ENCODE results near the gene TBCK. TPM values are rescaled to one million over a fixed set of nuclear protein-coding genes. Genes with fewer than 3 reads are reported as not detected.
A peak's percentile ranks its signal among the peaks of the same experiment; 100 is the strongest.
"Not testable (repeated sequence)": the region's sequence is repeated elsewhere in the genome, so short reads cannot be mapped to it uniquely, and the experiment has no call there.

Gene TBCK
- total RNA-seq, 5 donors from 2014 or later (not counting 1 experiment from before 2014, with no cell fraction given) = 43.5 to 49.9 (median 48.1) TPM

GRCh38 chr4:106245176-106245575, 70.8 kb downstream of the TBCK start:
- Mint-ChIP-seq H3K4me3 (no peak overlapping the region), H3K4me1 (no peaks in the 10 kb centered on the region), H3K27me3 (no peaks in the 10 kb centered on the region), H3K9me3 (peaks cover 0 to 4% (median 2%) of the 10 kb centered on the region in 3 donors), H3K27ac (no peak overlapping the region), H3K36me3 (peaks cover 39% of the 10 kb centered on the region)
- Histone ChIP-seq H3K4me1 (ENCODE audit: control insufficient read depth in 1 of 2, extremely low read depth in 1 of 2, insufficient read depth in 2 of 2, low read length in 2 of 2) (no peaks in the 10 kb centered on the region), H3K9me3 (peaks cover 2% of the 10 kb centered on the region), H3K4me3 (ENCODE audit: control insufficient read depth in 1 of 2, extremely low read depth in 1 of 2, low read length in 1 of 2) (no peak overlapping the region), H3K27ac (ENCODE audit: low read length) (no peak overlapping the region), H3K36me3 (ENCODE audit: control insufficient read depth in 2 of 2, extremely low read depth in 1 of 2, insufficient read depth in 1 of 2, low read length in 1 of 2) (peaks cover 6 to 8% of the 10 kb centered on the region in 2 donors), H3K27me3 (replicated peaks in 1 of 2; ENCODE audit: control insufficient read depth in 2 of 2, extremely low read depth in 1 of 2, insufficient read depth in 2 of 2, low read length in 1 of 2) (no peaks in the 10 kb centered on the region)
- ChIA-PET CTCF (no interaction called here), POLR2A (no interaction called here)
- ATAC-seq (replicated peaks in 1 of 4) = no peak
- WGBS (ENCODE audit: insufficient coverage) = no CpG with 5 or more reads among the region's 2 CpGs
- no peak for DNase-seq

- Histone ChIP-seq H3K27me3 (replicated peaks in 1 of 2; ENCODE audit: control insufficient read depth in 2 of 2, extremely low read depth in 1 of 2, insufficient read depth in 2 of 2, low read length in 1 of 2) (no peaks in the 10 kb centered on the region), H3K27ac (ENCODE audit: low read length) (no peak overlapping the region), H3K4me3 (ENCODE audit: control insufficient read depth in 1 of 2, extremely low read depth in 1 of 2, low read length in 1 of 2) (no peak overlapping the region), H3K9me3 (peaks cover 2% of the 10 kb centered on the region), H3K4me1 (ENCODE audit: control insufficient read depth in 1 of 2, extremely low read depth in 1 of 2, insufficient read depth in 2 of 2, low read length in 2 of 2) (no peaks in the 10 kb centered on the region), H3K36me3 (ENCODE audit: control insufficient read depth in 2 of 2, extremely low read depth in 1 of 2, insufficient read depth in 1 of 2, low read length in 1 of 2) (peaks cover 0 to 7% of the 10 kb centered on the region in 2 donors)
- H3K4me3 Mint-ChIP-seq = no peak overlapping the region
- DNase-seq (no peak), ATAC-seq (replicated peaks in 1 of 4) (no peak)
- ChIA-PET POLR2A (no interaction called here), CTCF (no interaction called here)
- peaks cover 28% of the 10 kb centered on the region for H3K36me3 Mint-ChIP-seq
- peaks cover 0 to 4% (median 2%) of the 10 kb centered on the region in 3 donors for H3K9me3 Mint-ChIP-seq
- H3K27me3 Mint-ChIP-seq = no peaks in the 10 kb centered on the region
- WGBS (ENCODE audit: insufficient coverage) = no CpG with 5 or more reads among the region's 1 CpG
- H3K27ac Mint-ChIP-seq = no peak overlapping the region
- H3K4me1 Mint-ChIP-seq = no peaks in the 10 kb centered on the region
Measured at GRCh38 chr4:106240699-106241098, 75.3 kb downstream of the TBCK start.

DNA sequence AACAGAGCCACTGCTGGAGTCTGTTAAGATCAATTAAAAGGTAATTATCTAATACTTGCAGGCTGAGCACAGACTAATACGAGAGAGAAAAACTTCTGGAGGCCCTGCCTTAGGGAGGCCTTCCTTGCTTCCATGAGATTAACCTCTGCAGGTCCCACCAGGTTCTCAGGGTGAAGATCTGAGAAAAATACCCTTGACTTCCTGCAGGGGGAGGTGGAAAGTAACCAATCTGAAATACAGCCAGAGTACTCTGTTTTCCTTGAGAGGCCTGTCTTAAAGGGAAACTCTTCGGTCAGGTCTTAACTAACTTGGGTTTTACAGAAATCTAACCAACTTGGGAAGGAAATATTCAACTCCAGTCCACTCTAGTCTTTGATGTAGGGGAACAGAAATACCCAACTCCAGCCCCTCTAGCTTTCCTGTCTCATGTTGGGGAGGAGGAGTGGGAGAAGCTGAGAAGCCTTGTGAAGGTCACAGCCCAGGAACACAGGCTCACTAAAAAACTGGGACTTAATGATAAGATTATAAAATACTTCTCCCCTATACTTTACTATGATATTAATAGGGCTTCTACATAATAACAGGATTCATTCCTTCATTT, 77.1 kb downstream of the TBCK start:
- Mint-ChIP-seq H3K27ac (no peak overlapping the region), H3K9me3 (peaks cover 0 to 4% (median 2%) of the 10 kb centered on the region in 3 donors), H3K4me1 (no peaks in the 10 kb centered on the region), H3K27me3 (no peaks in the 10 kb centered on the region), H3K4me3 (no peak overlapping the region), H3K36me3 (peaks cover 34% of the 10 kb centered on the region)
- Histone ChIP-seq H3K27me3 (replicated peaks in 1 of 2; ENCODE audit: control insufficient read depth in 2 of 2, extremely low read depth in 1 of 2, insufficient read depth in 2 of 2, low read length in 1 of 2) (no peaks in the 10 kb centered on the region), H3K27ac (ENCODE audit: low read length) (no peak overlapping the region), H3K4me1 (ENCODE audit: control insufficient read depth in 1 of 2, extremely low read depth in 1 of 2, insufficient read depth in 2 of 2, low read length in 2 of 2) (no peaks in the 10 kb centered on the region), H3K4me3 (ENCODE audit: control insufficient read depth in 1 of 2, extremely low read depth in 1 of 2, low read length in 1 of 2) (no peak overlapping the region), H3K9me3 (peaks cover 2% of the 10 kb centered on the region), H3K36me3 (ENCODE audit: control insufficient read depth in 2 of 2, extremely low read depth in 1 of 2, insufficient read depth in 1 of 2, low read length in 1 of 2) (peaks cover 0 to 12% of the 10 kb centered on the region in 2 donors)
- DNase-seq = peak in 1 of 35 experiments; percentile 26
- peak in 2 of 4 experiments; percentile 27 to 40 for ATAC-seq (replicated peaks in 1 of 4)
- no CpG with 5 or more reads among the region's 2 CpGs for WGBS (ENCODE audit: insufficient coverage)
- POLR2A ChIA-PET = interaction anchor here in 1 of 2 donors (0.6 kb wide), 1 partner anchor 8 kb away, joined by 4 read pairs; no protein-coding TSS in a partner anchor
- CTCF ChIA-PET = interaction anchor here (0.6 kb wide), 2 partner anchors 29 to 241 kb away, joined by 3 read pairs; no protein-coding TSS in a partner anchor

GRCh38 chr4:106231931-106232330, 84.1 kb downstream of the TBCK start:
- DNase-seq (no peak), ATAC-seq (replicated peaks in 1 of 4) (no peak)
- H3K4me1 ChIP-seq (ENCODE audit: control insufficient read depth in 1 of 2, extremely low read depth in 1 of 2, insufficient read depth in 2 of 2, low read length in 2 of 2) = no peaks in the 10 kb centered on the region
- no peaks in the 10 kb centered on the region for H3K27me3 Mint-ChIP-seq
- H3K4me1 Mint-ChIP-seq = no peaks in the 10 kb centered on the region
- no peaks in the 10 kb centered on the region for H3K9me3 Mint-ChIP-seq
- H3K36me3 Mint-ChIP-seq = peaks cover 65% of the 10 kb centered on the region
- H3K4me3 ChIP-seq (ENCODE audit: control insufficient read depth in 1 of 2, extremely low read depth in 1 of 2, low read length in 1 of 2) = no peak overlapping the region
- H3K36me3 ChIP-seq (ENCODE audit: control insufficient read depth in 2 of 2, extremely low read depth in 1 of 2, insufficient read depth in 1 of 2, low read length in 1 of 2) = peaks cover 0 to 48% of the 10 kb centered on the region in 2 donors
- no peak overlapping the region for H3K27ac ChIP-seq (ENCODE audit: low read length)
- H3K9me3 ChIP-seq = no peaks in the 10 kb centered on the region
- ChIA-PET POLR2A (interaction anchor here in 1 of 2 donors (0.6 kb wide), 1 partner anchor 62 kb away, joined by 3 read pairs; no protein-coding TSS in a partner anchor), CTCF (no interaction called here)
- H3K4me3 Mint-ChIP-seq = no peak overlapping the region
- no peaks in the 10 kb centered on the region for H3K27me3 ChIP-seq (replicated peaks in 1 of 2; ENCODE audit: control insufficient read depth in 2 of 2, extremely low read depth in 1 of 2, insufficient read depth in 2 of 2, low read length in 1 of 2)
- no peak overlapping the region for H3K27ac Mint-ChIP-seq

DNA sequence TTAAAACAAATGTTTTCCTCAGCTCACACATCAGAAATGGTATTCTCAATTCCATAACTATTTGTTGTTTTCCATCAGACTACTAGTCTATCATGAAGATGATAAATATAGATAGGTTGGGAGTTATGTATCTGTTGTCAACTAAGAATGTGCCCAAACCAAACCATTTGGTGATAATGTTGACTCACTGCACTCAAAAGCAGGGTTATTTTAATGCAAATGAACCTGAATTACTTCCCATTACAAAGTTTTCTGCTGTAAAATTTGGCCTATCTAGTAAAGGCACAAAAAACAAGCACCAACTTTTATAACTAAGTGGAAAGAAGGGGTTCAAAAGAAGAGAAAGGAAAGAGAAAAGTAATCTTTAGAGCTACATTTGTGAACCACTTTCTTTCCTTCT, 93.5 kb downstream of the TBCK start:
- ChIA-PET POLR2A (interaction anchor here in 1 of 2 donors (0.5 kb wide), 1 partner anchor 98 kb away, joined by 3 read pairs; no protein-coding TSS in a partner anchor), CTCF (no interaction called here)
- no peak overlapping the region for H3K27ac ChIP-seq (ENCODE audit: low read length)
- no peak overlapping the region for H3K27ac Mint-ChIP-seq
- ATAC-seq (replicated peaks in 1 of 4) (no peak), DNase-seq (no peak)
- peaks cover 0 to 9% (median 8%) of the 10 kb centered on the region in 3 donors for H3K9me3 Mint-ChIP-seq
- H3K36me3 Mint-ChIP-seq = peaks cover 49% of the 10 kb centered on the region
- no peaks in the 10 kb centered on the region for H3K27me3 Mint-ChIP-seq
- no peaks in the 10 kb centered on the region for H3K27me3 ChIP-seq (replicated peaks in 1 of 2; ENCODE audit: control insufficient read depth in 2 of 2, extremely low read depth in 1 of 2, insufficient read depth in 2 of 2, low read length in 1 of 2)
- peaks cover 2 to 4% of the 10 kb centered on the region in 2 donors for H3K36me3 ChIP-seq (ENCODE audit: control insufficient read depth in 2 of 2, extremely low read depth in 1 of 2, insufficient read depth in 1 of 2, low read length in 1 of 2)
- no peak overlapping the region for H3K4me3 Mint-ChIP-seq
- no peak overlapping the region for H3K4me3 ChIP-seq (ENCODE audit: control insufficient read depth in 1 of 2, extremely low read depth in 1 of 2, low read length in 1 of 2)
- no peaks in the 10 kb centered on the region for H3K4me1 ChIP-seq (ENCODE audit: control insufficient read depth in 1 of 2, extremely low read depth in 1 of 2, insufficient read depth in 2 of 2, low read length in 2 of 2)
- H3K9me3 ChIP-seq = no peaks in the 10 kb centered on the region
- H3K4me1 Mint-ChIP-seq = no peaks in the 10 kb centered on the region

GRCh38 chr4:106213291-106213690, 102.7 kb downstream of the TBCK start:
- H3K4me1 Mint-ChIP-seq; H3K27ac Mint-ChIP-seq; H3K27ac ChIP-seq (ENCODE audit: low read length); POLR2A ChIA-PET; H3K9me3 ChIP-seq; ATAC-seq (replicated peaks in 1 of 4); H3K9me3 Mint-ChIP-seq; H3K27me3 Mint-ChIP-seq; H3K4me3 Mint-ChIP-seq; H3K4me3 ChIP-seq (ENCODE audit: control insufficient read depth in 1 of 2, extremely low read depth in 1 of 2, low read length in 1 of 2); CTCF ChIA-PET; H3K27me3 ChIP-seq (replicated peaks in 1 of 2; ENCODE audit: control insufficient read depth in 2 of 2, extremely low read depth in 1 of 2, insufficient read depth in 2 of 2, low read length in 1 of 2); H3K36me3 ChIP-seq (ENCODE audit: control insufficient read depth in 2 of 2, extremely low read depth in 1 of 2, insufficient read depth in 1 of 2, low read length in 1 of 2); DNase-seq; H3K4me1 ChIP-seq (ENCODE audit: control insufficient read depth in 1 of 2, extremely low read depth in 1 of 2, insufficient read depth in 2 of 2, low read length in 2 of 2): not testable (repeated sequence)
- whole genome bisulfite sequencing (ENCODE audit: insufficient coverage) = 98% methylated on average over 23 of the region's 23 CpGs
- H3K36me3 Mint-ChIP-seq = peaks cover 21% of the 10 kb centered on the region

DNA sequence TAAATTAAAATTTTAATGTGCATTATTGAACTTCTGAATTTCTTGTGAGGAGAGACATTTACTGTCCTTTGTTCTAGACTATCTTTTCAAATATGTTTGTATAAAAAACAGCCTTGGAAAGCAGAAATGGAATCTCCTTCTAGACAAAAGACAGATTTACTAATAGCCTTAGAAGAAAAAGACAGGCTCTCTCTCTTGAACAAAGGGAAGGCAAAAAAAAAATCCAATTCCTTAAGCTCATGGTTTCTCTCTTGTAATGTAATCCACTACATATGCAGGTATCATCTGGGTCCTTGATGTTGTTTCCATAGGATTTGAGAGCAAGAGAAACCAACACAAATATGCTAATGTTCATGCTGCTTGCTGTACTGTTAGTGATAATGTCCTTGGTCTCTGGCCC, 106.0 kb downstream of the TBCK start:
- Histone ChIP-seq H3K36me3 (ENCODE audit: control insufficient read depth in 2 of 2, extremely low read depth in 1 of 2, insufficient read depth in 1 of 2, low read length in 1 of 2) (no peaks in the 10 kb centered on the region), H3K4me1 (ENCODE audit: control insufficient read depth in 1 of 2, extremely low read depth in 1 of 2, insufficient read depth in 2 of 2, low read length in 2 of 2) (no peaks in the 10 kb centered on the region), H3K9me3 (no peaks in the 10 kb centered on the region), H3K4me3 (ENCODE audit: control insufficient read depth in 1 of 2, extremely low read depth in 1 of 2, low read length in 1 of 2) (no peak overlapping the region), H3K27ac (ENCODE audit: low read length) (no peak overlapping the region), H3K27me3 (replicated peaks in 1 of 2; ENCODE audit: control insufficient read depth in 2 of 2, extremely low read depth in 1 of 2, insufficient read depth in 2 of 2, low read length in 1 of 2) (no peaks in the 10 kb centered on the region)
- Mint-ChIP-seq H3K27ac (no peak overlapping the region), H3K36me3 (peaks cover 34% of the 10 kb centered on the region), H3K9me3 (no peaks in the 10 kb centered on the region), H3K27me3 (no peaks in the 10 kb centered on the region), H3K4me1 (no peaks in the 10 kb centered on the region), H3K4me3 (no peak overlapping the region)
- ChIA-PET CTCF (no interaction called here), POLR2A (no interaction called here)
- ATAC-seq (replicated peaks in 1 of 4) = no peak
- no peak for DNase-seq
